GM12878 (cell line): ENCODE results near the gene HDAC8.

Source experiments
- POLR2AphosphoS5 ChIP-seq: IDR thresholded peaks from 2 replicates; pipeline ENCODE4 v1.6.1; 2011; ENCODE audit warnings: mild to moderate bottlenecking, low read length, inconsistent platforms
- SIN3A ChIP-seq: IDR thresholded peaks from 2 replicates; pipeline ENCODE4 v1.6.1; 2012; ENCODE audit warnings: low read depth, low read length, improper control_type of control experiment
- ZNF274 ChIP-seq: IDR thresholded peaks from one replicate; pipeline ENCODE4 v1.8.0; 2011; ENCODE audit not compliant: insufficient read length, insufficient read depth
- TF ChIP-seq, protein P1 (sequence below), 3 experiments: IDR thresholded peaks in 2 of 3; conservative IDR thresholded peaks in 1 of 3; 2 replicates each; pipeline ENCODE4 v1.5.1; 2011; ENCODE audit warnings: low read depth in 3 of 3, low read length in 3 of 3, mild to moderate bottlenecking in 3 of 3, control low read depth in 2 of 3, moderate library complexity in 2 of 3, inconsistent platforms in 1 of 3, mixed read lengths in 1 of 3; ENCODE audit not compliant: control insufficient read depth in 2 of 3, insufficient read depth in 1 of 3; ENCODE audit errors: extremely low read depth in 1 of 3
- TF ChIP-seq, protein P2 (sequence below): IDR thresholded peaks from 2 replicates; pipeline ENCODE4 v1.6.1; 2012; ENCODE audit warnings: low read length, inconsistent platforms
- TF ChIP-seq, protein P3 (sequence below): IDR thresholded peaks from 2 replicates; pipeline ENCODE4 v1.6.1; 2012; ENCODE audit warnings: low read depth, low read length, improper control_type of control experiment
- TF ChIP-seq, protein P4 (sequence below): IDR thresholded peaks from 2 replicates; pipeline ENCODE4 v1.6.1; 2011; ENCODE audit warnings: low read depth, low read length, improper control_type of control experiment, borderline replicate concordance

DNA sequence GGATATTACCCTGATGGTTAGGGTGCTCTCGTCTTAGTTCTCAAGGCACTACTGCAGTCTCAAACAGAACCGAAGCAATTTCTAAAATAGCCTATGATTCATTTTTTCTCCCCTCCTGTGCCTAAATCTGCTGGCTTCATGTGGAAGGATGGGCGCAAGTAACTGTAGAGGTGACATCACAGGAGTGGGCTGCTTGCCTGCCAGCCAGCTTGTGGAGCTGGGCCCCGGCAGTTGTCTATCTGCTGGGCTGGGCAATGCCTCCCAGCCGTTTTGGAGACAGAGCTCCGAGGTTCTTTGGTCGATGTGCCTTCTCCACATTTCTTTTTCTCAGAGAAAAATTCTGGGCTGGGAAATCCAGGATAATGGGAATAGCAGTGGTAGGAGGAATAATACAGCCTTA is 232.6 kb downstream of the HDAC8 start:
- TF ChIP-seq, protein P1, sequence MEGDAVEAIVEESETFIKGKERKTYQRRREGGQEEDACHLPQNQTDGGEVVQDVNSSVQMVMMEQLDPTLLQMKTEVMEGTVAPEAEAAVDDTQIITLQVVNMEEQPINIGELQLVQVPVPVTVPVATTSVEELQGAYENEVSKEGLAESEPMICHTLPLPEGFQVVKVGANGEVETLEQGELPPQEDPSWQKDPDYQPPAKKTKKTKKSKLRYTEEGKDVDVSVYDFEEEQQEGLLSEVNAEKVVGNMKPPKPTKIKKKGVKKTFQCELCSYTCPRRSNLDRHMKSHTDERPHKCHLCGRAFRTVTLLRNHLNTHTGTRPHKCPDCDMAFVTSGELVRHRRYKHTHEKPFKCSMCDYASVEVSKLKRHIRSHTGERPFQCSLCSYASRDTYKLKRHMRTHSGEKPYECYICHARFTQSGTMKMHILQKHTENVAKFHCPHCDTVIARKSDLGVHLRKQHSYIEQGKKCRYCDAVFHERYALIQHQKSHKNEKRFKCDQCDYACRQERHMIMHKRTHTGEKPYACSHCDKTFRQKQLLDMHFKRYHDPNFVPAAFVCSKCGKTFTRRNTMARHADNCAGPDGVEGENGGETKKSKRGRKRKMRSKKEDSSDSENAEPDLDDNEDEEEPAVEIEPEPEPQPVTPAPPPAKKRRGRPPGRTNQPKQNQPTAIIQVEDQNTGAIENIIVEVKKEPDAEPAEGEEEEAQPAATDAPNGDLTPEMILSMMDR (IDR thresholded peaks at IDR 0.05 in 2 of 3, conservative IDR thresholded peaks at IDR 0.05 in 1 of 3; ENCODE audit: control insufficient read depth in 2 of 3, extremely low read depth in 1 of 3, insufficient read depth in 1 of 3, low read depth in 3 of 3, low read length in 3 of 3) = no peak
- TF ChIP-seq, protein P2, sequence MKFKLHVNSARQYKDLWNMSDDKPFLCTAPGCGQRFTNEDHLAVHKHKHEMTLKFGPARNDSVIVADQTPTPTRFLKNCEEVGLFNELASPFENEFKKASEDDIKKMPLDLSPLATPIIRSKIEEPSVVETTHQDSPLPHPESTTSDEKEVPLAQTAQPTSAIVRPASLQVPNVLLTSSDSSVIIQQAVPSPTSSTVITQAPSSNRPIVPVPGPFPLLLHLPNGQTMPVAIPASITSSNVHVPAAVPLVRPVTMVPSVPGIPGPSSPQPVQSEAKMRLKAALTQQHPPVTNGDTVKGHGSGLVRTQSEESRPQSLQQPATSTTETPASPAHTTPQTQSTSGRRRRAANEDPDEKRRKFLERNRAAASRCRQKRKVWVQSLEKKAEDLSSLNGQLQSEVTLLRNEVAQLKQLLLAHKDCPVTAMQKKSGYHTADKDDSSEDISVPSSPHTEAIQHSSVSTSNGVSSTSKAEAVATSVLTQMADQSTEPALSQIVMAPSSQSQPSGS = no peak
- TF ChIP-seq, protein P3, sequence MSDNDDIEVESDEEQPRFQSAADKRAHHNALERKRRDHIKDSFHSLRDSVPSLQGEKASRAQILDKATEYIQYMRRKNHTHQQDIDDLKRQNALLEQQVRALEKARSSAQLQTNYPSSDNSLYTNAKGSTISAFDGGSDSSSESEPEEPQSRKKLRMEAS = no peak
- TF ChIP-seq SIN3A (no peak), ZNF274 (no peak), POLR2AphosphoS5 (no peak)
- TF ChIP-seq, protein P4, sequence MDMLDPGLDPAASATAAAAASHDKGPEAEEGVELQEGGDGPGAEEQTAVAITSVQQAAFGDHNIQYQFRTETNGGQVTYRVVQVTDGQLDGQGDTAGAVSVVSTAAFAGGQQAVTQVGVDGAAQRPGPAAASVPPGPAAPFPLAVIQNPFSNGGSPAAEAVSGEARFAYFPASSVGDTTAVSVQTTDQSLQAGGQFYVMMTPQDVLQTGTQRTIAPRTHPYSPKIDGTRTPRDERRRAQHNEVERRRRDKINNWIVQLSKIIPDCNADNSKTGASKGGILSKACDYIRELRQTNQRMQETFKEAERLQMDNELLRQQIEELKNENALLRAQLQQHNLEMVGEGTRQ = no peak
